Lower lobe of right lung (tissue), 2 donors: ENCODE results near the gene ANKRD33B. TPM values are rescaled to one million over a fixed set of nuclear protein-coding genes. Genes with fewer than 3 reads are reported as not detected.
A peak's percentile ranks its signal among the peaks of the same experiment; 100 is the strongest.

Experiments used
- ATAC-seq, 2 donors: fragments of 200-7000 bp; cut with Tn5 transposase; one replicate each; pipeline ENCODE4 v1.9.1; 2020 to 2022; ENCODE audit warnings: mild to moderate bottlenecking in 2 of 2, moderate library complexity in 2 of 2
- DNase-seq: peaks from one replicate; pipeline ENCODE4 v3.0.0-alpha.2; 2020
- H3K27ac ChIP-seq: fragments of 200-600 bp; one replicate; pipeline ENCODE4 v1.8.0; 2022
- H3K27me3 ChIP-seq: fragments of 200-600 bp; one replicate; pipeline ENCODE4 v1.8.0; 2022; ENCODE audit warnings: low read depth
- H3K36me3 ChIP-seq: fragments of 200-600 bp; one replicate; pipeline ENCODE4 v1.8.0; 2022; ENCODE audit warnings: mild to moderate bottlenecking
- H3K4me1 ChIP-seq: fragments of 200-600 bp; one replicate; pipeline ENCODE4 v1.8.0; 2022
- H3K4me3 ChIP-seq: fragments of 200-600 bp; one replicate; pipeline ENCODE4 v1.8.0; 2022; ENCODE audit warnings: mild to moderate bottlenecking
- H3K9me3 ChIP-seq: fragments of 200-600 bp; one replicate; pipeline ENCODE4 v1.8.0; 2022
- intact Hi-C: fragments of 100-400 bp; cut with DNase I; formaldehyde crosslinking; loops from one replicate; pipeline ENCODE4 v1.11.0; 2022
- total RNA-seq: library from RNA; stranded (reverse); fragmentation: NEBNext Ultra II Directional; extraction: Animal tissue kit (Norgen Biotek cat#: 25700); gene quantifications from one replicate; pipeline ENCODE4 v1.2.1, GENCODE V29; 2021
- TF ChIP-seq, protein P1 (sequence below): fragments of 200-600 bp; IDR thresholded peaks from one replicate; pipeline ENCODE4 v1.8.0; 2022; ENCODE audit warnings: antibody characterized with exemption, mild to moderate bottlenecking
- donor health status: DM: no; HTN: yes; CAD: no; lungs with severe emphysema.

ANKRD33B gene
- total RNA-seq, 1 donor from 2014 or later, result 5.8 TPM

- no peak for DNase-seq
- no peaks in the 10 kb centered on the region for H3K9me3 ChIP-seq
- H3K27me3 ChIP-seq, result no peaks in the 10 kb centered on the region
- H3K4me3 ChIP-seq, result no peak overlapping the region
- TF ChIP-seq, protein P1, sequence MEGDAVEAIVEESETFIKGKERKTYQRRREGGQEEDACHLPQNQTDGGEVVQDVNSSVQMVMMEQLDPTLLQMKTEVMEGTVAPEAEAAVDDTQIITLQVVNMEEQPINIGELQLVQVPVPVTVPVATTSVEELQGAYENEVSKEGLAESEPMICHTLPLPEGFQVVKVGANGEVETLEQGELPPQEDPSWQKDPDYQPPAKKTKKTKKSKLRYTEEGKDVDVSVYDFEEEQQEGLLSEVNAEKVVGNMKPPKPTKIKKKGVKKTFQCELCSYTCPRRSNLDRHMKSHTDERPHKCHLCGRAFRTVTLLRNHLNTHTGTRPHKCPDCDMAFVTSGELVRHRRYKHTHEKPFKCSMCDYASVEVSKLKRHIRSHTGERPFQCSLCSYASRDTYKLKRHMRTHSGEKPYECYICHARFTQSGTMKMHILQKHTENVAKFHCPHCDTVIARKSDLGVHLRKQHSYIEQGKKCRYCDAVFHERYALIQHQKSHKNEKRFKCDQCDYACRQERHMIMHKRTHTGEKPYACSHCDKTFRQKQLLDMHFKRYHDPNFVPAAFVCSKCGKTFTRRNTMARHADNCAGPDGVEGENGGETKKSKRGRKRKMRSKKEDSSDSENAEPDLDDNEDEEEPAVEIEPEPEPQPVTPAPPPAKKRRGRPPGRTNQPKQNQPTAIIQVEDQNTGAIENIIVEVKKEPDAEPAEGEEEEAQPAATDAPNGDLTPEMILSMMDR, result no peak
- H3K4me1 ChIP-seq, result peaks cover 4% of the 10 kb centered on the region
- peaks cover 11% of the 10 kb centered on the region for H3K36me3 ChIP-seq
- ATAC-seq, result no peak
- intact Hi-C loops, result no loop called here
- H3K27ac ChIP-seq, result no peak overlapping the region
Observed at GRCh38 chr5:10673407-10673806, 109.5 kb downstream of the ANKRD33B start.

DNA sequence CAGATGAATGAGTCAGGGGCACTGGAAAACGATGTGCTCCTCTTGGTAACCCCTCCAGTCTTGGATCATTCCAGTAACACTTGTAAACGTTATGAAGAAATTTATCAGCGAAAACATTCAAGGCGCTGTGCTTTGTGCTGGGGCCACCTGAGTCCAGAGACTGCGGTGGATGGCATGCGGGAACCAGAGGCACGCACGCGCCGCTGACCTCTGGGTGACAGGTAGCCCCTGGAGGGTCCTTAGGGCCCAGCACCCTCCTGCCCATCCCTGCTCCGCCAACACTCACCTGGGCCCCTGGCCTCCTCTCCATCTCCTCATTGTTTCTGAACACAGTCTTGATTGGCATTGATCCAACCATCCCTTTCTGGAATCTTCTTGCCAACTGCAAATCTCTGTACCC, 110.2 kb downstream of the ANKRD33B start:
- DNase-seq, result no peak
- TF ChIP-seq, protein P1, result no peak
- intact Hi-C loops, result no loop called here

DNA sequence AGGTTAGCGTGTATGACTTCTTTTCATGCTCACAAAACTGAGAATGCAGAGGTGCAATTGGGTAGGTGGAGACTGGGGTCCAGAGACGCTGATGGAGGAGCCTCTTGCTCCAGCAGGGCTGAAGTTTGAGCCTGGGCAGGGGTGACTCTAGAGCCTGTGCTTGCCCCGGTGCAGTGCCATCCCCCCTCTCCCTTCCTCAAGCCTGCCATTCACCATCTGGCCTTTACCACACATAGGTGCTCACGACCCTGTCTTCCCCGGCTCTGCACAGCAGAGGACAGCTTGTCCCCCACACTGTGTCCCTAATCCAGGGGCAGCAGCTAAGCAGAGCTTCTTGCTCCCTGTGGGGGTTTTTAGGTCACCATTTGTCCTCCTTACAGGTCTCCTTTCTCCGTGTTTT, 110.7 kb downstream of the ANKRD33B start:
- no peak overlapping the region for H3K27ac ChIP-seq
- TF ChIP-seq, protein P1, result no peak
- no peaks in the 10 kb centered on the region for H3K27me3 ChIP-seq
- H3K36me3 ChIP-seq, result peaks cover 22% of the 10 kb centered on the region
- ATAC-seq (peak in 1 of 2 donors; percentile 23), DNase-seq (no peak)
- intact Hi-C loops, result no loop called here
- H3K4me1 ChIP-seq, result peaks cover 4% of the 10 kb centered on the region
- H3K4me3 ChIP-seq, result no peak overlapping the region
- no peaks in the 10 kb centered on the region for H3K9me3 ChIP-seq

More for the DNA sequence above, 110.2 kb downstream of the ANKRD33B start:
- ATAC-seq, result no peak
- Histone ChIP-seq H3K27ac (no peak overlapping the region), H3K9me3 (no peaks in the 10 kb centered on the region), H3K27me3 (no peaks in the 10 kb centered on the region), H3K4me1 (peaks cover 4% of the 10 kb centered on the region), H3K36me3 (peaks cover 18% of the 10 kb centered on the region), H3K4me3 (no peak overlapping the region)

DNA sequence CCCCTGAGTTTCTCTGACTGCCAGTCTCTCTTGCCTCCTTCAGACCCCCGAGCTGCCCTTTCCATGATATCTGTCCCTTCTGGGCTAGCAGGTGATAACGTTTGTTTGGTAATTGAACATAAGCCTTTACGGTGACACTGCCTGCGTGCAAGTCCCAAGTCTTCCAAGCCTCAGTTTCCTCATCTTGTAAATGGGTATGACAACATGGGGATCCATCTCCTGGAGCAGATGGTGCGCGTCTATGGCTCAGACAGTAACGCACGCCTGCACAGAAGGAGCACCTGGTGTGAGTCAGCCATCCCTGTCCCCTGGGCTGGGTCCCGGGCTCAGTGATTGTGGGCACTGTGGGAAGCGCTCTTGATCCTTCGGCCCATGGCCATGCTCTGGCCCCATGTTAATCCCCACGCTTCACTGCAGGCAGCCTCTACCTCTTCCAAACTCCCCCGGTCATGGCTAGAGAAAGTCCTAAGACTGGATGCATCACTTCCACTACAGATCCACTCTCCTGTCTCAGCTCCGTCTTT, 111.4 kb downstream of the ANKRD33B start:
- peaks cover 29% of the 10 kb centered on the region for H3K36me3 ChIP-seq
- no peak overlapping the region for H3K4me3 ChIP-seq
- TF ChIP-seq, protein P1, result no peak
- H3K4me1 ChIP-seq, result peaks cover 4% of the 10 kb centered on the region
- no peak for ATAC-seq
- H3K9me3 ChIP-seq, result no peaks in the 10 kb centered on the region
- H3K27me3 ChIP-seq, result no peaks in the 10 kb centered on the region
- intact Hi-C loops, result no loop called here
- H3K27ac ChIP-seq, result no peak overlapping the region
- DNase-seq, result no peak

- H3K27ac ChIP-seq, result no peak overlapping the region
- peaks cover 39% of the 10 kb centered on the region for H3K36me3 ChIP-seq
- DNase-seq (no peak), ATAC-seq (no peak)
- no peaks in the 10 kb centered on the region for H3K27me3 ChIP-seq
- TF ChIP-seq, protein P1, result no peak
- H3K4me3 ChIP-seq, result no peak overlapping the region
- H3K4me1 ChIP-seq, result peaks cover 2% of the 10 kb centered on the region
- intact Hi-C loops, result no loop called here
- H3K9me3 ChIP-seq, result no peaks in the 10 kb centered on the region
Observed at GRCh38 chr5:10676224-10676623, 112.4 kb downstream of the ANKRD33B start.
